GM10266 (cell line): ENCODE data around the gene GPER1.

ENCODE experiments used
- DNase-seq: peaks from one replicate; pipeline ENCODE4 v3.0.0; 2012; ENCODE audit errors: extremely low spot score
- CTCF ChIP-seq: IDR thresholded peaks from 2 replicates; pipeline ENCODE4 v1.5.1; 2012; ENCODE audit warnings: mild to moderate bottlenecking, low read depth; ENCODE audit not compliant: control insufficient read depth, insufficient read depth; ENCODE audit errors: missing control alignments

GPER1 gene

GRCh38 chr7:1074593-1075431, 13.1 kb upstream of the GPER1 start:
- no peak for DNase-seq
- no peak for TF ChIP-seq CTCF

GRCh38 chr7:1076184-1077072, 11.5 kb upstream of the GPER1 start:
- DNase-seq, result no peak

DNA sequence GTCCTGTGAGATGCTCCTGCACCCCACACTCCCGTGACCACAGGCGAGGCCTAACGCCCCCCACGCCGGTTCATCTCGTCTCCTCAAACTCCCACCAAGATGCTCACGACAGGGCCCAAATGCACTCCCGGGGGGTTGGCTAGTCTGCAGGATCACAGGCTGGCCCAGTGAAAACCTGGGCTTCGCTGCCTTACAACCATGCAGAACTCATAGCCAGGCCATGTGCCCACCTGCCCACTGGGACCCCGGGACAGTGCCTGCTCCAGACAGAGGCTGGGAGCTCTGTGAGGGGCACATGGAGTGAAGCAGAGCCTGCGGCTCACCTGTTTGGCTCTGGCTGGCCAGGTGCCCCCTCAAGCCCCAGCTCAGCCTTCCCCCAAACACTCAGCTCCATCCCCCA, 9.4 kb upstream of the GPER1 start:
- no peak for DNase-seq
- no peak for TF ChIP-seq CTCF

More at GRCh38 chr7:1076184-1077072, 11.5 kb upstream of the GPER1 start:
- TF ChIP-seq CTCF, result no peak

- TF ChIP-seq CTCF, result no peak
- DNase-seq, result no peak
These were observed 8.9 kb upstream of the GPER1 start for GRCh38 chr7:1078985-1079384.

DNA sequence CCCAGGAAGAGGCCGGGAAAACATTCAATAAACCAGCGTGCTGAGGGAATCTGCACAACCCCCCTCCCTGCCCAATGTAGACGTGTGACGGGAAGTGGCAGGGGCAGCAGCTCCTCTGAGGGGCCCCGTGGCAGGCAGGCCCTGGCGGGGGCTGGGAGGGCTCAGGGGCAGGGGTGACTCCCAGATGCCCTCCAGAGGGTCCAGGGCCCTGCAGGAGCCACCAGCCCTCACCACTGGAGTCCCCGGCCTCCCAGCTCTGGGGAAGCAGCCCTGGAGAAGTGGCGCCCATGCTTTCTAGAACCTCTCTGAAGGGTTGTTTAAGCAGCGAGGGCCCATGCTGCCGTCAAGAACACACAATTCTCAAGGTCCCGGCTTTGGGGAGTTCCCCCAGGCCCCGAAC, 8.4 kb upstream of the GPER1 start:
- no peak for DNase-seq
- no peak for TF ChIP-seq CTCF

DNA sequence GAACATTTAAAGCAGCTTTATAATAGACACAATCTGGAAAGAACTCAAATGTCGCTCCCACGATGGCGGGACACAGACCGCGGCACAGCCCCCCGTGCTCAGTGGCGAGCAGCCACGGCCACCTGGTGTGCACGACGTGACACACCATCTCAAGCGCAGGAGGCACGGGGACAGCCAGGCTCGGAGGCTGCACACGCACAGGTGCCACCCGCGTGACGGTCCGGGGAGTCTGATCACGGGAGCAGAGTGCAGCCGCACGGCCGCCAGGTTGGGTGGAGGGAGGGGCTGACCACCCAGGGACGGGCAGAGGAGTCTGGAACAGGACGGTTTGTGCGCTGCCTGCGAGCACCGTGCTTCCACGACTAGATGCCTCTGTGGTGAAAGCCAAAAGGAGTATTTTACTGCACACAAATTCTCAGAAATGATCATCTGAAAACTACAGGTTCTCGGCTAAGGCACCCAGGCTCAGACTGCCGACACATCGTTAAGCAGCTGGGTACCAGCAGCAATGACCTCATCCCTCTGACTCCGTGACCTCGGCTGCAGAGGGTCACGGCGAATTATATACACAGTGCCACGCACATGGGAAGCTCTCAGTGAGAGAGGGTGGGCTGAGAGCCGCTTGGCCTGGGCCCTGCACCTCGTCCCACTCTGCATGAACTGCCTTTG, 7.5 kb upstream of the GPER1 start:
- TF ChIP-seq CTCF, result no peak
- DNase-seq, result no peak
